Activated CD8-positive, alpha-beta T cell treated with anti-CD3 and anti-CD28 coated beads, Interleukin-2, amount 10 ng/mL, durations not matched to agents 7 days and 5 days (primary cell): Measurements from ENCODE around the gene TNNC2. TPM values are rescaled to one million over a fixed set of nuclear protein-coding genes. Genes with fewer than 3 reads are reported as not detected.

Experiments used
- ATAC-seq: fragments of 150-1000 bp; cut with Tn5 transposase; one replicate; pipeline ENCODE4 v1.10.0; 2021; ENCODE audit warnings: moderate library complexity
- CTCF ChIA-PET: fragments of 350-600 bp; sonication (Branson Sonifier 250); formaldehyde crosslinking; loops from one replicate; lab custom pipeline; 2021; ENCODE audit warnings: antibody characterized with exemption; lab: Charles Lee
- POLR2A ChIA-PET: fragments of 350-600 bp; sonication (Branson Sonifier 250); formaldehyde crosslinking; loops from one replicate; lab custom pipeline; 2021; ENCODE audit warnings: antibody characterized with exemption; lab: Charles Lee
- DNase-seq: peaks from one replicate; pipeline ENCODE4 v3.0.0-alpha.2; 2020
- H3K27ac Mint-ChIP-seq: one replicate; pipeline ENCODE4 v1.8.0; 2021; ENCODE audit warnings: mild to moderate bottlenecking, mixed read lengths
- H3K27me3 Mint-ChIP-seq: one replicate; pipeline ENCODE4 v1.8.0; 2021; ENCODE audit warnings: low read depth, mixed read lengths
- H3K36me3 Mint-ChIP-seq: one replicate; pipeline ENCODE4 v1.8.0; 2021; ENCODE audit warnings: low read depth, mixed read lengths
- H3K4me1 Mint-ChIP-seq: one replicate; pipeline ENCODE4 v1.8.0; 2021; ENCODE audit warnings: low read depth, mixed read lengths
- H3K4me3 Mint-ChIP-seq: one replicate; pipeline ENCODE4 v1.8.0; 2021; ENCODE audit warnings: mild to moderate bottlenecking, mixed read lengths
- H3K9me3 Mint-ChIP-seq: one replicate; pipeline ENCODE4 v1.8.0; 2022; ENCODE audit warnings: mixed read lengths; ENCODE audit not compliant: insufficient read depth
- total RNA-seq, 2 experiments: library from RNA; stranded (reverse); gene quantifications; one replicate each; pipeline ENCODE4 v1.2.3, GENCODE V29; 2021

TNNC2 gene
- total RNA-seq, 2 experiments from 2014 or later, result not detected

DNA sequence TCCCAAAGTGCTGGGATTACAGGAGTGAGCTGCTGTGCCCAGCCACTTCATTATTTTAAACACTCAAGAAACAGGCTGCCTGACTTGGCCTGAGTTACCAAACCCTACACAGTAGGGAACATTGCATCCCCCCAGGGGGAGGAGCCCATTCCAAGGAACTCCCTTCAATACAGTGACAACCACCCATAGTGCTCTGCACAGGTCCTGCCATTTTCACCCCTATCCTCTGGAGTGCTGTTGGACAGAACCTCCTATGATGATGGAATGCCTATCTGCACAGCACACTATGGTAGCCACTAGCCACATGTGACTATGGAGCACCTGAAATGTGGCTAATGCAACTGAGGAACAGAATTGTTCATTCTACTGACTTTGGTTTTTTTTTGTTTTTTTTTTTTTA lies 18.3 kb upstream of the TNNC2 start:
- Mint-ChIP-seq H3K27ac (no peak overlapping the region), H3K27me3 (no peaks in the 10 kb centered on the region), H3K4me3 (no peak overlapping the region), H3K9me3 (no peaks in the 10 kb centered on the region), H3K4me1 (no peaks in the 10 kb centered on the region), H3K36me3 (peaks cover 35% of the 10 kb centered on the region)
- ATAC-seq, result no peak
- POLR2A ChIA-PET, result interaction anchor here (1.3 kb wide), 1 partner anchor 13 kb away, joined by 5 read pairs; no protein-coding TSS in a partner anchor
- DNase-seq, result no peak
- CTCF ChIA-PET, result no interaction called here

DNA sequence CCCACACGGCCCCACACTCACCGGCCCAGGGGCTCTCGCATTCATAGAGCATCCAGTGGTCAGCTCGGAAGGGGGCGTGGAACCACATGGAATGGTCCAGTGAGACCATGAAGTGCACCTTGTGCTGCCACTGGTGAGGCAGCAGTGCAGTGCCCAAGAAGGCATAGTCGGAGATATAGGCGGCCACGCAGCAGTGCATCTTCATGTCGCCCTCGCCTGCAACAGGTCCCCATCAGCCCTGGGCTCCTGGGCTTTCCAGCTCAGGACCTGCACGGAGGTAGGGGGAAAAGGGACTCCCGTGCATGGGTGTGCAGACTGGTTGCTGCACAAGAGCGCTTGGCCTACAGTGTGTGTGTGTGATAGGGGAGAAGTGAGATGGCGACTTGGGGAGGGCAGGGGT lies 16.4 kb upstream of the TNNC2 start:
- H3K4me1 Mint-ChIP-seq, result no peaks in the 10 kb centered on the region
- POLR2A ChIA-PET, result no interaction called here
- no peak for DNase-seq
- peaks cover 26% of the 10 kb centered on the region for H3K36me3 Mint-ChIP-seq
- CTCF ChIA-PET, result no interaction called here
- H3K9me3 Mint-ChIP-seq, result no peaks in the 10 kb centered on the region
- H3K27me3 Mint-ChIP-seq, result no peaks in the 10 kb centered on the region
- no peak overlapping the region for H3K27ac Mint-ChIP-seq
- ATAC-seq, result no peak
- H3K4me3 Mint-ChIP-seq, result no peak overlapping the region

DNA sequence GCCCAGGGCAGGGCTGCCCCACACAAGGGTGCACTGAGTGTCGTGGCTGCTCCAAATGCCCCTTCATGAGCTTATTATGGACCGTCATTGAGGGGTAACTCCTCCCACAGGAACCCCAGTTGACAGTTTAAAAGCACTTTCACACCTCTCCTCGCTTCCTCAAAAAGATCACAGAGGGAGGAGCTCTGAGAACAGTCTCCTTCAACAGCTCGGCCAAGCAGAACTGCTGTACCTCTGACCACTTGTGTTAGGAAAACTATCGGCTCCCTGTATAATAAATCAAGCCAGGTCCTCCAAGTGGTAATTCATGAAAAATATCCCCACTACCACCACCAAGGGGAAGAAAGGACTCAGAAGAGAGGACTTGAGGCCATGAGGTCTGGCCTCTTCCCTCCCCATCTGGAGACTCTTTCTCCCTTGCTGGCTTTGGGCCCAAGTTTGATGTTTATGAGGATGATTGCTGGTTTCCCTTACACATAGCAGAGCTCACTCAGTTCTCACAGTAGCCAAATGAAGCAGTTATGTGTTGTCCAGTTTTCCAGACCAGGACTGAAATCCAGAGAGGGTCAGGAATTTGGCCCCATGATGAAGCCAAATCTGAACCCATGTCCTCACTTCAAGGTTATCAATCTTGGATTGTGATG lies 15.2 kb upstream of the TNNC2 start:
- no peaks in the 10 kb centered on the region for H3K4me1 Mint-ChIP-seq
- no peak for DNase-seq
- H3K36me3 Mint-ChIP-seq, result peaks cover 26% of the 10 kb centered on the region
- no peaks in the 10 kb centered on the region for H3K27me3 Mint-ChIP-seq
- no peak for ATAC-seq
- no peak overlapping the region for H3K4me3 Mint-ChIP-seq
- no peak overlapping the region for H3K27ac Mint-ChIP-seq
- ChIA-PET POLR2A (interaction anchor here (1.9 kb wide), 1 partner anchor 15 kb away, joined by 11 read pairs; the partner anchor contains the start of genes ACOT8 and ZSWIM3), CTCF (no interaction called here)
- H3K9me3 Mint-ChIP-seq, result no peaks in the 10 kb centered on the region

DNA sequence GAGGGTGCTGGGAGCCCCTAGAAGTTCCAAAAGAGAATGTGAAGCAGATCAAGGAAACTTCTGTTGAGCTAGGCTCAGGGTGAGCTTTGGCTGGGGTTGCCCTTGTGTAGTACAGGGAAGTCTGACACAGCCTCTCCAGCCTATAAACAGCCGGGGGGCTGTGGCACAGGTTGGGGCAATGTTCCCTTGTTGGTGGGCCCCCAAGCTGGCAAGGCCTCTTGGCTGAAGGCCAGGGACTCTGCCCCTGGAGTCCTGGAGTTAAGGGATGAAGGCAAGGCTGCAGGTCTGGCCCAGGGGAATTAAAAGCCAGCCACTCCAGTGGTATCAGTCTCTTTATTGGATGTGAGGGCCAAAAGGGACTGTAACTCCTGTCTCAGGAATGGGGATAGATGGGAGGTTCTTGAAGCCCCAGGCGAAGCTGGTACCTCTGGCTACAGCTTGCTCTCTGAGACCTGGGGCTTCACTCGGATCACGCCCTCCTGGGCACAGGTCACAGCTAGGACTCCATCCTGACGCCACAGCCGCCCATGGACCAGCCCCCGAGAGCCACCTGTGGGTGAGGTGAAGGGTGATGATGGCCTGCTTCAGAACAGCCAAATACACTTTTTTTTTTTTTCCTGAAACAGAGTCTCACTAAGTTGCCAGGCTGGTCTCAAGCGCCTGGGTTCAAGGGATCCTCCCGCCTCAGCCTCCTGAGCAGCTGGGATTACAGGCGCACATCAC lies 14.5 kb upstream of the TNNC2 start:
- no peak overlapping the region for H3K27ac Mint-ChIP-seq
- CTCF ChIA-PET, result interaction anchor here (1.2 kb wide), 1 partner anchor 11 kb away, joined by 3 read pairs; no protein-coding TSS in a partner anchor

DNA sequence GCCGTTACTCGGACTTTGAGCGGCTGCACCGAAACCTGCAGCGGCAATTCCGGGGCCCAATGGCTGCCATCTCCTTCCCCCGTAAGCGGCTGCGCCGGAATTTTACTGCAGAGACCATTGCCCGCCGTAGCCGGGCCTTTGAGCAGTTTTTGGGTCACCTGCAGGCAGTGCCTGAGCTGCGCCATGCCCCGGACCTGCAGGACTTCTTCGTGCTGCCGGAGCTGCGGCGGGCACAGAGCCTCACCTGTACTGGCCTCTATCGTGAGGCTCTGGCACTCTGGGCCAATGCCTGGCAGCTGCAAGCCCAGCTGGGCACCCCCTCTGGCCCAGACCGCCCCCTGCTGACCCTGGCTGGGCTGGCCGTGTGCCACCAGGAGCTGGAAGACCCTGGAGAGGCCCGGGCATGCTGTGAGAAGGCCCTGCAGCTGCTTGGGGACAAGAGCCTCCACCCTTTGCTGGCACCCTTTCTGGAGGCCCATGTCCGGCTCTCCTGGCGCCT lies 13.6 kb upstream of the TNNC2 start:
- no peaks in the 10 kb centered on the region for H3K27me3 Mint-ChIP-seq
- DNase-seq (no peak), ATAC-seq (no peak)
- H3K4me3 Mint-ChIP-seq, result no peak overlapping the region
- no peak overlapping the region for H3K27ac Mint-ChIP-seq
- H3K4me1 Mint-ChIP-seq, result no peaks in the 10 kb centered on the region
- ChIA-PET POLR2A (interaction anchor here (0.6 to 1.5 kb wide), 4 partner anchors 10 to 96 kb away, joined by 3 to 5 read pairs (median 3); partner anchors contain the start of genes DNTTIP1 and WFDC3), CTCF (interaction anchor here (1.2 kb wide), 1 partner anchor 12 kb away, joined by 3 read pairs; no protein-coding TSS in a partner anchor)
- H3K36me3 Mint-ChIP-seq, result peaks cover 26% of the 10 kb centered on the region
- H3K9me3 Mint-ChIP-seq, result no peaks in the 10 kb centered on the region

More for the DNA sequence above, 14.5 kb upstream of the TNNC2 start:
- ATAC-seq, result no peak
- H3K4me1 Mint-ChIP-seq, result no peaks in the 10 kb centered on the region
- H3K4me3 Mint-ChIP-seq, result no peak overlapping the region
- POLR2A ChIA-PET, result interaction anchor here (1.9 kb wide), 1 partner anchor 16 kb away, joined by 11 read pairs; the partner anchor contains the start of genes ACOT8 and ZSWIM3
- peaks cover 26% of the 10 kb centered on the region for H3K36me3 Mint-ChIP-seq
- DNase-seq, result no peak
- H3K9me3 Mint-ChIP-seq, result no peaks in the 10 kb centered on the region
- H3K27me3 Mint-ChIP-seq, result no peaks in the 10 kb centered on the region

DNA sequence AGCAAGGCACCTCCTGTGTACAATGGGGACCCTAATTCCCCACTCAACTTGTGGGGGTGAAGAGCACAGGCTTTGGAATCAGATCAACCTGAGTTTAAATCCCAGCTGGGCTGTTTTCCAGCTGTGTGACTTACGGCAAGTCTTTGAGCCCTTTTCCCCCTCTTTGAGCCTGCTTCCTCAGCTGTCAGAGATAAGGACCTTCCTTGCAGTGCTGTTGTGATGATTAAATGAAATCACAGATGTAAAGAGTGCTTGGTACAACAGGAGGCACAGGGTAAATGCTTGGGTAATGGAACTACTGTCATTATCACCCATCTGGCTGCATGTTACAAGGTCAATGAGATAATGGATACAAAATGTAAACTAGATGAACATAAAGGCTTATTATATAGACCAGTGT lies 9.7 kb upstream of the TNNC2 start:
- Mint-ChIP-seq H3K9me3 (no peaks in the 10 kb centered on the region), H3K4me3 (no peak overlapping the region), H3K36me3 (no peaks in the 10 kb centered on the region), H3K27ac (no peak overlapping the region), H3K4me1 (peaks cover 13% of the 10 kb centered on the region), H3K27me3 (no peaks in the 10 kb centered on the region)
- ATAC-seq (no peak), DNase-seq (no peak)
- ChIA-PET POLR2A (no interaction called here), CTCF (interaction anchor here (2.1 kb wide), 1 partner anchor 13 kb away, joined by 5 read pairs; no protein-coding TSS in a partner anchor)

DNA sequence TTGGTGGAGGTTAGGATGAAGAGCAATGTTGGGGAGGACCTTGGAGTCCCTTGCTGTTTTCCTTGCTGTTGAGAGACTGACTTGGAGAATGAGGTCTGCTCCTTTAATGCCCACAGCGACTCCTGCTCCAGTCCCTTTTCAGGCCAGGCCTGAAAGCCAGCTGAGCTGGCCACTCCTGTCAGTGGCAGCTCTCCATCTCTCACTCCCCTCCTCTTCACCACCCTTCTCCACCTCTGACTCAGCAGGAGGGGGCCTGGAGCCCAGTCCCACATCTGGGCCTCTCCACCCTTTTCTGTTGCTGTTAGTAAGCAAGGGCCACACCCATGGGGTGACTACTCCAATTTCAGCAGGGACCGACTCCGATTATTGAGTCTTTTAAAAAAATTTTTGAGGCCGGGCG lies 8.7 kb upstream of the TNNC2 start:
- H3K27ac Mint-ChIP-seq, result no peak overlapping the region
- ATAC-seq (no peak), DNase-seq (no peak)
- no peaks in the 10 kb centered on the region for H3K9me3 Mint-ChIP-seq
- H3K27me3 Mint-ChIP-seq, result no peaks in the 10 kb centered on the region
- no peak overlapping the region for H3K4me3 Mint-ChIP-seq
- no peaks in the 10 kb centered on the region for H3K36me3 Mint-ChIP-seq
- CTCF ChIA-PET, result interaction anchor here (0.9 kb wide), 1 partner anchor 37 kb away, joined by 4 read pairs; no protein-coding TSS in a partner anchor
- POLR2A ChIA-PET, result interaction anchor here (0.8 kb wide), 1 partner anchor 45 kb away, joined by 3 read pairs; no protein-coding TSS in a partner anchor
- peaks cover 13% of the 10 kb centered on the region for H3K4me1 Mint-ChIP-seq

DNA sequence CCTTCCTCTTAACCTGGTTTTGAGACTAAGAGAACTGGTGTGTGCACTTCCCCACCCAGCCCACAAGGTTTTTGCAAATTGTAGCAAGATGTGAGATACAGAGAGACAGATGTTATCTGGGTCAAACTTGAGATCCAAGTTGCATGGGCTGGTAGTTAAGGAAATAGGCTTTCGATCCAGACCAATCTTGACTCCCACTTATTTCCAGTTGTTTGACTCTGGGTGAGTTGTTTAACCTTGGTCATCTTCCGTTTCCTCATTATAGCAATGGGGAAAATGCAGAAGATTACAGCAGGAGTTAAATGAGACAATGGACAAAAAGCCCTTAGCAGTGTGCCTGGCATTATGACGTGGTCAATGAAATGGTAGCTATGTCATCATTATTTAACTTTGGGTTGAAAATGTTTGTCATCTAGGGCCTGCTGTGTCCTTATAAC lies 8.2 kb upstream of the TNNC2 start:
- Mint-ChIP-seq H3K27ac (no peak overlapping the region), H3K27me3 (peaks cover 1% of the 10 kb centered on the region), H3K9me3 (no peaks in the 10 kb centered on the region), H3K4me1 (peaks cover 13% of the 10 kb centered on the region), H3K36me3 (no peaks in the 10 kb centered on the region), H3K4me3 (peak overlapping the region; percentile 45)
- ChIA-PET POLR2A (interaction anchor here (0.8 kb wide), 1 partner anchor 45 kb away, joined by 3 read pairs; no protein-coding TSS in a partner anchor), CTCF (interaction anchor here (0.9 kb wide), 1 partner anchor 37 kb away, joined by 4 read pairs; no protein-coding TSS in a partner anchor)
- ATAC-seq, result no peak
- DNase-seq, result no peak

DNA sequence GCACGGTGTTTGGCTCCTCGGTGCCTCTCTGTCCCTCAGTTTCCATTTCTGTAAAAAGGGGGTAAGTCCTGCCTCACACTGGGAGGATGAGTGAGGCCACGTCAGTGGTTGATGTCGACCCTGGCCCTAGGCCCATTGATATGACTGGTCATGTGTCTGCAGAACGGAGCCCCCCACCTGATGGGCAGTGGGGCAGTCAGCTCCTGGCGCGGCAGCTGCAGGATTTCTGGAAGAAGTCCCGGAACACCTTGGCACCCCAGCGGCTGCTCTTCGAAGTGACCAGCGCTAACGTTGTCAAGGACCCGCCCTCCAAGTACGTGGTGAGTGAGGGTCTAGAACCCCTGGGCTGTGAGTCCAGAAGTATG lies 7.7 kb upstream of the TNNC2 start:
- no peak for ATAC-seq
- DNase-seq, result no peak
- Mint-ChIP-seq H3K27me3 (peaks cover 3% of the 10 kb centered on the region), H3K4me1 (peaks cover 13% of the 10 kb centered on the region), H3K4me3 (peak overlapping the region; percentile 45), H3K9me3 (no peaks in the 10 kb centered on the region), H3K27ac (no peak overlapping the region), H3K36me3 (no peaks in the 10 kb centered on the region)
- CTCF ChIA-PET, result no interaction called here
- POLR2A ChIA-PET, result interaction anchor here (1.3 to 2.4 kb wide), 2 partner anchors 23 to 56 kb away, joined by 3 to 12 read pairs; partner anchors contain the start of genes ACOT8, CTSA, NEURL2 and ZSWIM3

DNA sequence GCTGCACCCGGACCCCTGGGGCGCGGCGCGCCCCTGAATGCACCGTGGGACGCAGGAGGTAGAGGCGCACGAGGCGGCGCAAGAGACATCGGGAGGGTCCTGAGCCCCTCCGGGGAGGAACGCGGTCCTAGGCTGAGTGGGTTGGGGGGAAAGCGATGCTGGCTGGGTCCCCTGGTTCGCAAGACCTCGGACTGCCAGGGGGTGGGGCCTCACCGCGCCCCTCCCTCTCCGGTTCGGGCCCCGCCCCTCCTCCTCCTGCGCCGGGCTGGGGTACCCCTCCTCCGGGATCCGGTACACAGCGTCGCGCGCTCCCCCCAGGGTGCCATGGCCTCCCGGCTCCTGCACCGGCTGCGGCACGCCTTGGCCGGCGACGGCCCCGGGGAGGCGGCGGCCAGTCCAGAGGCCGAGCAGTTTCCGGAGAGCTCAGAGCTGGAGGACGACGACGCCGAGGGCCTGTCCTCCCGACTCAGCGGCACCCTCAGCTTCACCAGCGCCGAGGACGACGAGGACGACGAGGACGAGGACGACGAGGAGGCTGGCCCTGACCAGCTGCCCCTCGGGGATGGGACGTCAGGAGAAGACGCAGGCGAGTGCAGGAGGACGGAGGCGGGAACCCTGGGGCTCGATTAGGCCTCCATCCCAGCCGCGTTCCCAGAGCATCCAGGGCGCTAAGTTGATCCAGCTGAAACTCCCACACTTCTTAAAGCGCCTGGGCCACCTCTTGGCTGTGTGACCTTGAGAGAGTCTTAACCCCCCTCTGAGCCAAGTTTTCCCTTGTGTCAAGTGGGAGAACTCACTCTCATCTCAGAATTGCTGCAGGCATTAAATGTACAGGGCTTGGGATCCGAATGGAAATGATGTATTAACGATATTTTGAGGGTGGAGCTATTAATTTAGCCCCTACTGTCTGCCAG lies 7.0 kb upstream of the TNNC2 start:
- ChIA-PET CTCF (interaction anchor here (0.6 to 1.7 kb wide), 5 partner anchors 10 to 153 kb away, joined by 3 to 9 read pairs (median 5); no protein-coding TSS in a partner anchor), POLR2A (interaction anchor here (1.3 to 2.4 kb wide), 3 partner anchors 18 to 57 kb away, joined by 3 to 12 read pairs (median 9); partner anchors contain the start of genes ACOT8, CTSA, NEURL2 and ZSWIM3)
- Mint-ChIP-seq H3K27me3 (peaks cover 3% of the 10 kb centered on the region), H3K36me3 (no peaks in the 10 kb centered on the region), H3K4me3 (peak overlapping the region; percentile 70), H3K9me3 (no peaks in the 10 kb centered on the region), H3K27ac (no peak overlapping the region), H3K4me1 (peaks cover 13% of the 10 kb centered on the region)
- ATAC-seq (peak; percentile 77), DNase-seq (peak; percentile 39)
